WI38 (cell line): ENCODE data around the gene MLN.

Experiments
- H3K4me3 ChIP-seq: 2 replicates; pipeline ENCODE4 v1.5.1; 2011; ENCODE audit warnings: low read depth, mild to moderate bottlenecking, control low read depth, low read length
- CTCF ChIP-seq: IDR thresholded peaks from 2 replicates; pipeline ENCODE4 v1.5.1; 2012; ENCODE audit warnings: low read depth, mild to moderate bottlenecking, control low read depth, low read length

MLN gene

GRCh38 chr6:33766921-33767907 is 36.6 kb downstream of the MLN start:
- no peak overlapping the region for H3K4me3 ChIP-seq
- TF ChIP-seq CTCF, result no peak

- TF ChIP-seq CTCF, result no peak
- H3K4me3 ChIP-seq, result no peak overlapping the region
These were observed 38.4 kb downstream of the MLN start for GRCh38 chr6:33765368-33765767.

- TF ChIP-seq CTCF, result no peak
- H3K4me3 ChIP-seq, result no peak overlapping the region
These were observed 39.8 kb downstream of the MLN start for GRCh38 chr6:33764036-33764435.

- H3K4me3 ChIP-seq, result no peak overlapping the region
- no peak for TF ChIP-seq CTCF
These were observed 40.3 kb downstream of the MLN start for GRCh38 chr6:33763483-33763882.

- no peak overlapping the region for H3K4me3 ChIP-seq
- TF ChIP-seq CTCF, result no peak
These were observed 41.1 kb downstream of the MLN start for GRCh38 chr6:33762713-33763112.

- H3K4me3 ChIP-seq, result no peak overlapping the region
- peak; percentile 73 for TF ChIP-seq CTCF
These were observed 41.7 kb downstream of the MLN start for GRCh38 chr6:33761922-33762629.

GRCh38 chr6:33761581-33761921 is 42.3 kb downstream of the MLN start:
- H3K4me3 ChIP-seq, result no peak overlapping the region
- no peak for TF ChIP-seq CTCF
